GM18498 (cell line): ENCODE results near the gene SRD5A1.
A peak's percentile ranks its signal among the peaks of the same experiment; 100 is the strongest.

Experiments used
- ATAC-seq: cut with Tn5 transposase; IDR thresholded peaks from one replicate; pipeline ENCODE4 v1.9.1; 2021; ENCODE audit warnings: mild to moderate bottlenecking, moderate library complexity; ENCODE audit not compliant: unreplicated experiment

Gene SRD5A1

DNA sequence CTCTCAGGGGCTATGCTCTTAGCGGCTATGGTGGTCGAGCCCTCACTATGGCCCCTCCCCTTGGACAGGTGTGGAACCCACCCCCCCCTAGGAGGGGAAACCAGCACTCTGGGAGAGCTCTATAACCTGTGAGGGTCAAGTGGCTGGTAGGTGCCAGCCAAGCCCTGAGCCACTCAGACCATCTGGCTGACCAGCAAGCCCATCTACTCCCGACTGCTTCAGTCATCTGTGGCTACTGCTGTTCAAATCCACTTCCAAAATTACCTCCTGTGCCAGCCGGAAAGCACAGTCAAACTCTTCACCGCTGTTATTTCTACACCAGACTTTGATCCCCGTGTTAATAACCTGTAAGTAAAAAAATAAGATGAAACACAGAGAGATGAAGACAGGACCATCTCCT is 28.9 kb upstream of the SRD5A1 start:
- no peak for ATAC-seq

DNA sequence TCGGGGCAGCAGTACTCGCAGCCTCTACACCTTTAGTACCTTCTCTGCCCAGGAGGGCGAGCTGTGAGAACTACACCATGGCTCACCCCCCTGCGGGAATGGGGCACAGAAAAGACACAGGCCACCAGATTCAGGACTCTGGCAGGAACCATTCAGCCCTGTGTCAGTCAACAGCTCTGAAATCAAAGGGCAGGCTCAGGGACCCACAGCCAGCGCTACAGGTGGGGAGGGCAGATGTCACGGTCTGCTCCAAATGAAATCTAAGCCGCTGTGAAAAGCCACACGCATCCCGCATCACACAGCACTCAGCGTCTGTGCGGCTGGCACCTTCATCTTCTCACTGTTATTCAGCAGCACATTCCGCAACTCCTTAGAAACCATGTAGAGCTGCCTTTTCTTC is 28.3 kb upstream of the SRD5A1 start:
- no peak for ATAC-seq

DNA sequence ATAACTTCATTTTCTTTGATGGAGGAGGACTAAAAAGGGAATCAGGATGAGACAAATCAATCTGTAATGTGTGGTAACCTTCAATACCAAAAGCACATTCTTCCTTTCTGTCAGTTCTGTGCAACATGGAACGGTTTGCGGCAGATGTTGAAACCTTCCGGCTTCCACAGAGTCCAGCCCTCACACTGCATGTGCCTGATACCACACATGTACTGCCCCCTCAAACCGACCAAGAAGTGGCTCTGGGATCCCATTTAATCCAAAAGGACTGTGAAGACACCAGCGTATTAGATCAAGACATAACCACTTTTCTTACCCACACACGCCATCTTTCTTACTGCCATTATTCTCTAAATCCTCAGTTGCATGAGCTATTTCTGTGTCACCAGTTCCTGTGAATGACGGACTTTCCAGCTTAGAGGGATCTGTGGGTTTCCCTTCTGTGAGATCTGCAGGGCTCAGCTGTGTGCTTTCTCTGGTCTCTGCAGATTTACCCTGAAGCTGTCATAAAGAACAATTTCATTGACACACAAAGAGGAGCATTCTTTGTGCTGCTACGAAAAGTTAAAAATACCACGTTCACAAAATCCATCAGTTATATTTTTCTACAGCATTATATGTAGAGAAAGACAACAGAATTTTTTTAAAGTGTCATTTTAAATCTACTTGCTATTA is 26.2 kb upstream of the SRD5A1 start:
- no peak for ATAC-seq

DNA sequence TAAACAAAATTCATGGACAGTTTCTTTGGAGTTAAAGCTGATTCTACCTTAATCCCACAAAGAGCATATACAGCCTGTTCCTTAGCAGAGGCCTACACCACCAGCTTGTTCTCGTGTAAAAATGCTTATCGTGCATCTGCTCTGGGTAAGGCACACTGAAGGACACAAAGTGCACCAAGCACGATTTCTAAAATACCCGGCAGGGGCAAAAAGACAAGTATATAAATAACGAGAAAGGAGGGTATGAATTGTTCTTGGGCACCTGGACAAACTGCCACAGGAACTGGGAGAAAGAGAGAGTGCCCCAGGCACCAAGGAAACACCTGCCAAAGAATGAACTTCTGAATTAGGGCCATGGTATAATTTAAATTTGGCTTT is 25.7 kb upstream of the SRD5A1 start:
- ATAC-seq = no peak

DNA sequence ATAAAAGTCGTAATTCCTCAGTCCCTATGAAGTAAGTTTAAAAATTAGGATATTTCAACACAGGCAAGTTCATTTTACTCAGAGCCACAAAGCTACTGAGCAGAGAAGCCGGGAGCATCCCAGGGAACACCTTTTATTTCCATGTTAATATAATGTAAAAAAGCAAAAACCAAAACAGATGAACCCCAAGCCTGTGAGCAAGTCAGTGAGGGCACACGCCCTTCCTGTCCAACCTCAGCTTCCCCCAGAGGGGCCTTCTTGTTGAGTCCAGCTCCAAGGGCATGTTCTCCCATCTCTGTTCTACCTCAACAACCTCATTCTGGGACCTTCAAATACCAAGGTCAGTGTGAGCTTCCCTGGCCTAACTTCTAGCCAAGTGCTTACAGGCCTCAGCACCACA is 25.2 kb upstream of the SRD5A1 start:
- no peak for ATAC-seq

DNA sequence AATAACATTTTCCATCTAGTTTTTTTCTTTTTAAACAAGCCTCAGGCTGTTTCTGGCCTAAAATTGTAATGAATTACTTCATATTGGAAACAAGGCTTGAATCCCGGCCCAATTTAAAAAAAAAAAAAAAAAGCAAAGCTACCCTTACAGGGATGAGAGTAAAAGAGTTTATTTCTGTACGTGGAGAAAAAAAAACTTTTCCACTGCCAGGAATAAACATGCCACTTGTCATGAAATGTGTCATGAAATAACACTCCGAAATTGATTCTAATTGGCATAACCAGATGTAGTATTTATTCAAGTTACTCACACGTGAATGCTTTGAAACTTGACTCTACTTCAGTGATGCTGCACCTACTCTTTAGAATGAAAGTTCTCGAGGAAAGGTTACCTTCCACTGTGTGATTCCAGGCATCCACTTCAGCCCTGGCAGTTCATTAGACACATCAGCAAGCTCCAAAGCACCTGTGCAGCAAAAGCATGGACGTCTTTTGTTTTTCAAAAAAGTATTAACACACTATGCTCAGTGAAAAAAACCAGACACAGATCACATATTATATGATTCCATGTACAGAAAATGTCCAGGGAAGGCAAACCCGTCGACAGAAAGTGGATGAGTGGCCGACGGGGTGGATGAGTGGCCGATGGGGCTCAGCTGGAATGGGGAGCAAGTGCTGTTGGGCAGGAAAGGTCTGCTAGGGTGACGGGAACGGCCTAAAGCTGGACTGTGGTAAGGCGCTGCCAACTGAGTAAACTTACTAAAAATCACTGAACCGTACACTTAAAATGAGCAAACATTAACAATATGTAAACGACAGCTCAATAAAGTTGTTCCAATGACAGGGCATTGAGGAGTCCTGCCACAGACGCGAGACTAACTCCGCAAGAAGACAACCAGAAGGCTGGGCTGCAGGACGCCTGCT is 21.6 kb upstream of the SRD5A1 start:
- ATAC-seq = no peak

DNA sequence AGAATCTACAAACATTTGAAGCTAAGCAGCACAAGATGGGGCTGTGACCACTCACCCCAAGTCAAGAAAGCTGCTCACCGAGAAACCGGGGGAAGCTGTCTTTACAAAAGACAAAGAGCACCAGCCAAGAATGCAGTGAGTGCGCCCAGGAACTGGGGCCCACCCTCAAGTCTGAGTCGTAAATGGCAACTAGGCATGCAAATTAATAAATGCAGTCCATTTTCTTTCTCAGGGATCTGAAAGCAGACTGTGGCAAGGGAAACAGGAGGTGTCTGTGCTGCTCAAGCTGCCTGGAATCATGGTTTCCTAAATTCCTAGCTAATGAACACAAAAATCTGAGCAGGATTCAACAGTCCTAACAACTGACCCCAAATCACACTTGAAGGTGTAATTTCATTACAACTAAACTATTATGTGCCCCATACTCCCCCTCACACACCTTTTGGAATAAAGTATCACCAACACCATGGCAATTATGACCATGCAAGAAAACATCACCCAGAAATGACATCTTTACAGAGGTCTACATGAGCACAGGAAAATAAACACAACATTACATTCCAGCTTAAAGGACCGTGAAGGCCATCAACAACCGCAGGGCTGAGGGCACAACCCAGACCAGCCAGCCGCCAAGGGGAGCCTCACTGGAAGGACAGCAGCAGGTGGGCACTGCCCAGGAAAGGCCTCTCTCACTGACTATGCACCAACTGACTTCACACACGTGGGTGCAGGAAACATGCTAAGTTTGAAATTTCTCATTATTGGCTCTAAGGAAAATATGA is 18.0 kb upstream of the SRD5A1 start:
- no peak for ATAC-seq

DNA sequence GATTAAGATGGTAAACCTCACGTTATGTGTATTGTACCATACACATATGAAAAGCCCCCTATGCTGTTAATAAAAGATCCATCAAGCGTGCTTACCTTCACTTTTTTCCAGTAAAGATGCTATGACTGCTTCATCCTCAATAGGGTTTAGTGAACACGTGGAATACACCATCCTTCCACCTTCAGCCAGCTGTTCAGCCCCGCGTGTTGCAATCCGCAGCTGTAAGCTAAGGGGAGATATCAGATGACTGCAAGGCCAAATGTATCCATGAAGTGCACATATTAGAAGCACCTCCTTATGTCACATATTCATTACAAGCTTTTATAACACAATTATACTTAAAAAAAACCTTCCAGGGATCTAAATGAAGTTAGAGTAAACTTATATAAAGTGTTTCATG is 16.6 kb upstream of the SRD5A1 start:
- ATAC-seq = no peak

DNA sequence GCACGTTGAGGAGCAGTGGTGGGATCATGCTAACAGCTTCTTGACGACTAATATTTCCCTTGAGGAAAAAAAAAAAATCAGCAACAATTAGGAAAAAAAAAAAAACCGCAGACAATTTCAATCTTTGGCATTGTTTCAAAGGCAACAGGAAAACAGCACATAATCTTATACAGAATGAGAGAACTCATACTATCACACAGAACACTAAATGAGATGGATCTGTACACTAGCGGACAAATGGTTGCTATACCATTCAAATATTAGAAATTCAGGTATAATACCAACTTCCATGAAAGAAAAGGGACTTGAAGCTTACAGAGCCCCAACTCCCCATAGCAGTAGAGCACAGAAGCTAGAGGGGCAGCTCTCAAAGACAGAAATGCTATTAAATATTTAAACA is 10.0 kb upstream of the SRD5A1 start:
- no peak for ATAC-seq

DNA sequence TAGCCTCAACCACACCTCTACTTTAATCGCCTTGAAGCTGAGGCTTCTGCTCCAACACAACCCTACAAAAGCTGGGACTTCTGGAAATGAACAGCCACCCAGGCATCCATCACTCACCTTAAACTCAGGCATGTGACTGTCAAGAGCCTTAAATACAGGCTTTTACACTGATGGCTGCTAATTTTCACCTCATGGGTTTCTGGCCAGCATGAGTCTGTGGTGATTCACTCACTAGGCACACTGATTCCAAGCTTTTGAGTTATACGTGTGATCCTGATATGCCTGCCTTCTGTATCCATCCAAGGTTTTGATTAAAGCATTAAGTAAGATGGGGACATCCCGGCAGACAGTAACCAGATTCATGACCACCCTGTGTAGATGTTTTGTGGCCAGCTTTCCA is 9.3 kb upstream of the SRD5A1 start:
- ATAC-seq = no peak

DNA sequence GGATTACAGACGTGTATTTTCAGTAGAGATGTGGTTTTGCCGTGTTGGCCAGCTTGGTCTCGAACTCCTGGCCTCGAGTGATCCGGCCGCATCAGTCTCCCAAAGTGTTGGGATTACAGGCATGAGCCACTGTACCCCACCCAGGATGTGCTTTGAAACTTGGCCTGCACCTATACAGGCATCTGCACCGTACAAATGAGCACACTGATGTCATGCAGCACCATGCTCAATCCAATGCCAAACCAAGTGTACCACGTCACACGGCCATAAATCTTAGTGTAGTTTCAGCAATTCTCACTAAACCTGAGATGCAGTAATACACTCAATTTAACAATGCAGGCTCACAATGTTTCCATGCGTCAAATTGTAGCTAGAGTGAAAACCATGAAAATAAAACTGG is 6.7 kb upstream of the SRD5A1 start:
- no peak for ATAC-seq

DNA sequence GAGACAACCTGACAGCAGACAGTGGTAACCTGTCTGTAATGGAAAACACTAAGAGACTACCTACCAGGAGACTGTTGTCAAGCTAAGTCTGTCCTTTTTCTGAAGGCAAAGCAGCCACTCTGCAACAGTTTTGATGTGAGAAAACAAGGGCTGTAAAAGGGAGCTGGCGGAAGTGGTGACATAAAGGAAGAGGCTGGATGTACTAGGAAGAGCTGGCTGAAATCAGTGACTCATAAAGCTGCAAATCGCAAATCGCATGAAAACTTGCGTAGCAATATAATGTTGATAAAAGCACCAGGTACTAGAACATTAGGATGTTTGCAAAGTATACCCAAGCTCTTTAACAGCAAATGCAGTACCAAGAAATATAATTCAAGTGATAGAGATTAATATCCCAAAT is 1.8 kb upstream of the SRD5A1 start:
- no peak for ATAC-seq

DNA sequence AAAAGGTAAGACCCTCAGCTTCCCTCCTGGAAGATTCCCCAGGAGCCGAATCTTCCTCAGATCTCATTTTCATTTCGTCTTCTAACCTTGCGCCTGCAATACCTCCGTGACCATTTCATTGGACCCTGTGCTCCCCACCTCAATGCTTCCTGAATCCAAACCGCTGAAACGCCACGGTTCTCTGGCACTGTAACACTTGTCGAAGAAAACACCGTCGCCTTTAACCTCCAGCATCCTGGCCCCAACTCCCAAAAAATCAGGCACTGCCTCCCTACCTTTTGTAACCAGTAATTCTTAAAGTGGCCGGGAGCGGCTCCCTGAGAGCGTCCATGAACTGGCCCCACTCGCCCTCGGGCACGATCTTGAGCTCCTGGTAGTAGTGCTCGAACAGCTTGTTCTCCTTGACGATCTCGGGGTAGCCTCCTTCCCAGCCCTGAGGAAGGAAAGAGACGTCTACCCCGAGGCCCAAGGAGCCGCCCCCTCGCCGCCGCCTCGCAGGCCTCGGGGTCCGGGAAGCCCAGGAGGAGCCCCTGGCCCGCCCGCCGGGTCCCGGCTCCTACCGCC is 834 bp upstream of the SRD5A1 start:
- ATAC-seq = peak; percentile 25

DNA sequence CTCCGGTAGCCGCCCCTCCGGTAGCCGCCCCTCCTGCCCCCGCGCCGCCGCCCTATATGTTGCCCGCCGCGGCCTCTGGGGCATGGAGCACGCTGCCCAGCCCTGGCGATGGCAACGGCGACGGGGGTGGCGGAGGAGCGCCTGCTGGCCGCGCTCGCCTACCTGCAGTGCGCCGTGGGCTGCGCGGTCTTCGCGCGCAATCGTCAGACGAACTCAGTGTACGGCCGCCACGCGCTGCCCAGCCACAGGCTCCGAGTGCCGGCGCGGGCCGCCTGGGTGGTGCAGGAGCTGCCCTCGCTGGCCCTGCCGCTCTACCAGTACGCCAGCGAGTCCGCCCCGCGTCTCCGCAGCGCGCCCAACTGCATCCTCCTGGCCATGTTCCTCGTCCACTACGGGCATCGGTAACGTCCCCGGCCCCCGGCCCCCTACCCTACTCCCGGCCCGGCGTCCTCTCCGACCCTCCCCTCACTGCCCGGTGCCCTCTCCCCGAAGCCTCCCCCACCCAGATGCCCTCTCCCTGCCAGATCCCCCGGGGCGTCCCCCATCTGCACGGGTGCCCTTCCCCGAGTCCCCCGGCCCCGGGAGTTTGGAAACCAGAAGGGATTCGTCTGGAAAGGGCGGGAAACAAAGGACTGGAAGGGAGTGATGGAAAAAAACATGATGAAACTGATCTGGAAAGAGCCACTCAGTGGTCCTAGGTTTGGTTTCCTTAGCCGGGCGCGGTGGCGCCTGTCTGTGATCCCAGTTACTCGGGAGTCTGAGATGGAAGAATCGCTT is 417 bp downstream of the SRD5A1 start:
- ATAC-seq = peak; percentile 59

DNA sequence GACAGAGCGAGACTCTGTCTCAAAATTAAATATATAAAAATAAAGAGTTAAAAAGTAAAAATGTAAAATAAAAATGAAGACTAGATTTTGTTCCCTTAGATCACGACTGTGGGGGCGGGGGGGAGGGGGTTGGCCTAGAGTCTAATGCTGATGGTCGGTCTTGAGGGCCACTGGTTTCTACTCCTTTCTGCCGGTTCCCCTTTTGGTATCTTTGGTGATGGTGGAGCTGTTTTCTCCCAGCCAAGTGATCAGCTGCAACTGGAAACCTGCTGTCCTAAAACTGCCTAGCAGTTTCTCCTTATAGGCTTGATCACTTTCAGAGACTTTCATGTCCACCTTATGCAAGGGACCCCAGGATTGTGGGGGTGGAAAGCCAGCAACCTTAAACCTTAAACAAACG is 1.1 kb downstream of the SRD5A1 start:
- ATAC-seq = no peak

DNA sequence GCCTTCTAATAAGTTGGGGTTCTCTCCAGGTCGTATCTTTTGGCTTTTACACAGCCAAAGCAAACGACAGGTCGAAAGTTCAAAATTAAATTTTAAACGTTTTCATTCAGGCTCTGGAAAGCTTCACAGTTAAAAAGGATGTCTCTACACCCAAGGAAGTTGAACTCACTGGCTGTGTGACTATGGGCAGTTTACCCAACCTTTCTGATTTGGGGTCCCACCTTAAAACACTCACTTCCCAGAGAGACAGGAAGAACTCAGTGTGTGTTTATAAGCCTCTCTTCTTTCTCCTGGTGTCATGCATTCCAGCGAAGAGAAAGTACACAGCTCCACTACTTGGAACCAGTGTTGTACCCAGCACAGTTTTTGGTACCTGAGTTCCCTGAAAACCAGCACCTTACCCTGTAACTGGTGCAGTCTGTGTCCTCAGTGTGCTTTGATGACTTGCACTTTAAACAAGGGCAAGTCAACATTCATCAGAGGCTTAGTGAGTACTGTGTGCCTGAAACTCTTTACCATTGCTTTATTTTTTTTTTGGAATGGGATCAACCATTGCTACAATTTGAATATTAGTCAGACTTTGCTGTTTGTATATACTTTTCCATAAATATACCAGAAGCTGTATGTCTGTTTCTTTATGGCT is 1.7 kb downstream of the SRD5A1 start:
- no peak for ATAC-seq

DNA sequence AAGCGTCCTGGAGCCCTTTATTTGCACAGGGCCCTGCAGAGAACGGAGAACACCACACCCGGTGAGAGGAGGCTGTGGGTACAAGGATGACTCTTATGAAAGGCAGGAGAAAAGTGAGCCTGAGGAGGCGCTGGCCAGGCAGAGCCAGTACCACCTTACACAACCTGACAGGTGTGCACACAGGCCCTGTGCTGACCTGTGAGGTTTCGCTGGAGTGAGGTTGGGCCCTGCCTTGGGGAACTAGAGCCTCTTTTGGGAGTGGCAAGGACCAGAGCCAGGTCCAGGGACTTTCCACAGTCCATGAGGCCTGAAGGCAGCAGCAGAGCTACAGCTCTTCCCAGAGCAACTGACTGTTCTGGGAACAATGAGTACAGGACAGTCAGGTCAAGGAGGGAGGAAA is 3.1 kb downstream of the SRD5A1 start:
- ATAC-seq = no peak

DNA sequence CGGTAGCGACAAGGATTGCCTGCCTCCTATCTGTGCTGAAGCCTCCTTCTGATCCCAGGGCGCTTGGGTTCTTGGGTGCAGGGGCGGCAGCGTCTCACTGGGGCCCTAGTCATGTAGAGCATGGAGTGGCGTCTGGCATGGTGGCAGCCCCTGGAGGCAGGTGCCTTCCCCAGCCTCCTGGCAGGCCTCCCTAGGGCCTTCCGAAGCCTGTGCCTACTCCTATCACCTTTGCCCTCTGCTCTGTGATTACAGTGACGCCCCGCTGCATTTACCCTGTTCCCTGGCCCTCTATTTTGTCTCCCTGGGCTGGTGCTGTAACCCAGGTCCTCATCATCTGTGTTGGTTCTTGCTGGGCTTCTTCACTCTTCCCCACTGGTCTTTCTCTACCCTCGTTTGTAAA is 3.8 kb downstream of the SRD5A1 start:
- ATAC-seq = no peak

DNA sequence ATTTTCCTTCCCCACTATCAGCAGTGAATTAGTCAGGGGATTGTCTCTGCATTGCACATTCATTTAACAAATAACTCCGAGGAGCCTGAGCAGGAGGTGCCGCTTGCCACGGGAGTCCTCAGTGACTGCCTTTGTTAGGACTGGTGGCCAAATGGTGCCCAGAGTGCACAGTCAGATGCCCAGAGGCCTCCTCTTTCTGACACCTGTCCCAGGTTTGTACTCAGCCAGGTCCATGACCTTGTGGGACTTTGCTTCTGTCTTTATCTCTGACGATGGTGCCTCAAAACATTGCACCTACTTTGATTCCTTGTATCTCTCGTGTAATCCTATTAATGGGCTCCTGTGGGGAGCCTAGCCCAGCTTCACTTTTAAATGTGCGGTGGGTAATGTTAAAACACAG is 4.3 kb downstream of the SRD5A1 start:
- no peak for ATAC-seq

DNA sequence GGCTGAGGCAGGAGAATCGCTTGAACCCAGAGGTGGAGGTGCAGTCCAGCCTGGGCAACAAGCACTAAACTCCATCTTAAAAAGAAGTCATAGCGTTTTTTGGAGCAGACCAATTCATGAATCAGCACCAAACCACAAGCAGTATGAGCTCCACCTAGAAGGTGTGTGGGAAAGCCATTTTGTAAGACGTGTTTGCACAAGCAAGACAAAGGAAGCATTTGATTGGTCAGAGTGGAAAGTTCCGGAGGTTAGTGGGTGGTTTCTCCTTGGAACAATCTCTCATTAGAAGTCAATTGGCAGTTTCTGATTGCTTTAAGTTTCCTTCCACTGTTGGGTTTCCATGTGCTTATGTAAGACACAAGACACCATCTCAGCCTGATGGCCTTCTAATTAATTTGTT is 5.0 kb downstream of the SRD5A1 start:
- no peak for ATAC-seq
